ENCODE data around the gene KRT73.

DNA sequence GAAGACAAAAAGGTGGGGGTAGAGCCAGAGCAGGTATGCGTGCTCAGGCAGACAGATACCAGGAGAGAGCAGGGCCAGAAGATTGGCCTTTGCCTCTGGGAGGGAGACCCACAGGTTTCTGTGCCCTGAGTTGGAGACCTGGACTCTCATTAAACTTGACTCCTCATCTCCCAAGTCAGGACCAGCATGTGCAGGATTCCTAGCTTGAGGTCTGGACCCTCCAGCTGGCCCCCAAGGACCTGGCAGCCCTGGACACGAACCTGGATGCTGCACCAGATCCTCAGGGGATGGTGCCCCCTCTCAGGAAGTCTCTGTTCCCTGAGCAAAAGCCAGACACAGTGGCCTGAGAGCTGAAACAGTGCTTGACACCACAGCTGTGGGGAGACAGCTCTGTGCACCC, 10.5 kb upstream of the KRT73 start:
- TF ChIP-seq, protein P1, sequence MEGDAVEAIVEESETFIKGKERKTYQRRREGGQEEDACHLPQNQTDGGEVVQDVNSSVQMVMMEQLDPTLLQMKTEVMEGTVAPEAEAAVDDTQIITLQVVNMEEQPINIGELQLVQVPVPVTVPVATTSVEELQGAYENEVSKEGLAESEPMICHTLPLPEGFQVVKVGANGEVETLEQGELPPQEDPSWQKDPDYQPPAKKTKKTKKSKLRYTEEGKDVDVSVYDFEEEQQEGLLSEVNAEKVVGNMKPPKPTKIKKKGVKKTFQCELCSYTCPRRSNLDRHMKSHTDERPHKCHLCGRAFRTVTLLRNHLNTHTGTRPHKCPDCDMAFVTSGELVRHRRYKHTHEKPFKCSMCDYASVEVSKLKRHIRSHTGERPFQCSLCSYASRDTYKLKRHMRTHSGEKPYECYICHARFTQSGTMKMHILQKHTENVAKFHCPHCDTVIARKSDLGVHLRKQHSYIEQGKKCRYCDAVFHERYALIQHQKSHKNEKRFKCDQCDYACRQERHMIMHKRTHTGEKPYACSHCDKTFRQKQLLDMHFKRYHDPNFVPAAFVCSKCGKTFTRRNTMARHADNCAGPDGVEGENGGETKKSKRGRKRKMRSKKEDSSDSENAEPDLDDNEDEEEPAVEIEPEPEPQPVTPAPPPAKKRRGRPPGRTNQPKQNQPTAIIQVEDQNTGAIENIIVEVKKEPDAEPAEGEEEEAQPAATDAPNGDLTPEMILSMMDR (IDR thresholded peaks at IDR 0.05) = no peak
- TF ChIP-seq EP300 (IDR thresholded peaks at IDR 0.05; ENCODE audit: low read depth) = no peak

All from transverse colon (tissue), 3 donors.